HG03095 (cell line): Measurements from ENCODE around the gene MAL.
"Not testable (repeated sequence)": the region's sequence is repeated elsewhere in the genome, so short reads cannot be mapped to it uniquely, and the experiment has no call there.

ENCODE experiments used
- ATAC-seq: cut with Tn5 transposase; IDR thresholded peaks from one replicate; pipeline ENCODE4 v1.9.1; 2021; ENCODE audit warnings: moderate library complexity; ENCODE audit not compliant: unreplicated experiment

Gene MAL

DNA sequence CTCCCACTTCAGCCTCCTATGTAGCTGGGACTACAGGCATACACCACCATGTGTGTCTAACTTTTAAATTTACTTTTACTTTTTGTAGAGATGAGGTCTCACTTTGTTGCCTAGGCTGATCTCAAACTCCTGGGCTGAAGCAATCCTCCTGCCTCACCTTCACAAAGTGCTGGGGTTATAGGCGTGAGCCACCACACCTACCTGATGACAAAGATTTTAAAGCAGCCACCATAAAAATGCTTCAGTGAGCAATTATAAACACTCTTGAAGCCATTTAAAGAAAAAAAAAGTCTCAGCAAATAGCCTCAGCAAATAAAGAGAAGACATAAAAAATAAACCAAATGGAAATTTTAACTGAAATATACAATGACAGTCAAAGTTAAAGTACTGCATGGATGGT lies 60.5 kb downstream of the MAL start:
- no peak for ATAC-seq

GRCh38 chr2:95087379-95087778 lies 61.9 kb downstream of the MAL start:
- ATAC-seq = no peak

DNA sequence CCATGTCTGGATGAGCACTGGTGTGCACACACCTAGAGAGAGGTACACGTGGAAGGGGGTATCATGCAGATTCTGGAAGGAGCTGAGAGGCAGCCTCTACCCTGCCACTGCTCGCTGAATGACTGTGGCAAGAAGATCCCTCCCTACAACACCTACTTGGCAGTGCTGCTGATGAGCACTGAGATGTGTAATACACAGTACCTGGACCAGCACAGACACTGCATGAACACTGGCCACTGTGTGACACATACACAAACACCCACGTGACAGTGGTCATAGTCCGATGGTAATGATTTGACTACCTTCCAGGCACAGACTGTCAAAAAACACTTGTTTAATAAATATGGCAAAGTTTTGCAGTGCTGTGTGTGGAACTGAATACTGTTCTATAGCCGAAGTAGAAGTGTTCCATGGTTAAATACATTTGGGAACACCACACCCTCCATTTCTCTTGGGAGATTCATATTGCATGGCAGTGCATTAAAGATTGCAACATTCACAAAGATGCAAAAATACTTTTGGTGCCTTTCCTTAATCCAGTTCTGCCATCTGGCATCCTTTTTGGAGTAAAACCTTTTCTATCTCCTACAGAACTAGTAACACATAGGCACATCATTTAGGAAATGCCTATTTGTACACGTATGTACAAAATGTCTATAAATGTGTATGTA lies 66.5 kb downstream of the MAL start:
- ATAC-seq = no peak

- not testable (repeated sequence) for ATAC-seq
Measured at GRCh38 chr2:95098273-95098672, 72.8 kb downstream of the MAL start.

- no peak for ATAC-seq
Measured at GRCh38 chr2:95099910-95100309, 74.4 kb downstream of the MAL start.
